Measurements from ENCODE around the gene PCGF5. TPM values are rescaled to one million over a fixed set of nuclear protein-coding genes. Genes with fewer than 3 reads are reported as not detected.

Gene PCGF5
- total RNA-seq, 2 experiments from 2014 or later: 57.7 to 58.4 TPM

- H3K27ac ChIP-seq (ENCODE audit: low read depth in 1 of 2, low read length in 2 of 2): no peak overlapping the region
- Mint-ChIP-seq H3K27me3 (peaks cover 21% of the 10 kb centered on the region), H3K4me1 (ENCODE audit: low read depth) (peaks cover 6% of the 10 kb centered on the region), H3K9me3 (no peaks in the 10 kb centered on the region), H3K36me3 (ENCODE audit: low read depth) (no peaks in the 10 kb centered on the region), H3K27ac (no peak overlapping the region), H3K4me3 (no peak overlapping the region)
- ChIA-PET CTCF (interaction anchor here (0.7 to 1.2 kb wide), 2 partner anchors 16 to 1154 kb away, joined by 3 read pairs; no protein-coding TSS in a partner anchor), POLR2A (no interaction called here)
- no peaks in the 10 kb centered on the region for H3K36me3 ChIP-seq (ENCODE audit: insufficient read depth, low read length)
- no peaks in the 10 kb centered on the region for H3K4me1 ChIP-seq (ENCODE audit: insufficient read depth, low read length)
- TF ChIP-seq CTCF (IDR thresholded peaks at IDR 0.05): no peak
- peaks cover 0 to 3% of the 10 kb centered on the region in 2 experiments for H3K27me3 ChIP-seq (ENCODE audit: control insufficient read depth in 1 of 2, insufficient read depth in 2 of 2, low read length in 2 of 2)
- no peaks in the 10 kb centered on the region for H3K9me3 ChIP-seq (ENCODE audit: control insufficient read depth in 1 of 2, insufficient read depth in 1 of 2, low read length in 2 of 2)
- intact Hi-C loops (cut with DNase I, micrococcal nuclease): no loop called here
- no peak overlapping the region for H3K4me3 ChIP-seq (ENCODE audit: low read length)
- DNase-seq (no peak), ATAC-seq (ENCODE audit: poor library complexity) (peak; percentile 52)
Observed at GRCh38 chr10:91313796-91314485, 93.5 kb downstream of the PCGF5 start.

GRCh38 chr10:91316486-91316885 lies 96.0 kb downstream of the PCGF5 start:
- H3K9me3 ChIP-seq (ENCODE audit: control insufficient read depth in 1 of 2, insufficient read depth in 1 of 2, low read length in 2 of 2): no peaks in the 10 kb centered on the region
- DNase-seq (no peak), ATAC-seq (ENCODE audit: poor library complexity) (no peak)
- peaks cover 11% of the 10 kb centered on the region for H3K27me3 Mint-ChIP-seq
- no peak overlapping the region for H3K27ac Mint-ChIP-seq
- H3K9me3 Mint-ChIP-seq: no peaks in the 10 kb centered on the region
- TF ChIP-seq CTCF (IDR thresholded peaks at IDR 0.05): no peak
- no peak overlapping the region for H3K4me3 Mint-ChIP-seq
- no peak overlapping the region for H3K27ac ChIP-seq (ENCODE audit: low read depth in 1 of 2, low read length in 2 of 2)
- ChIA-PET CTCF (no interaction called here), POLR2A (interaction anchor here (0.7 kb wide), 1 partner anchor 32 kb away, joined by 3 read pairs; no protein-coding TSS in a partner anchor)
- H3K36me3 ChIP-seq (ENCODE audit: insufficient read depth, low read length): no peaks in the 10 kb centered on the region
- intact Hi-C loops (cut with DNase I, micrococcal nuclease): no loop called here
- no peaks in the 10 kb centered on the region for H3K36me3 Mint-ChIP-seq (ENCODE audit: low read depth)
- H3K4me1 ChIP-seq (ENCODE audit: insufficient read depth, low read length): no peaks in the 10 kb centered on the region
- no peak overlapping the region for H3K4me3 ChIP-seq (ENCODE audit: low read length)
- H3K4me1 Mint-ChIP-seq (ENCODE audit: low read depth): peaks cover 6% of the 10 kb centered on the region
- H3K27me3 ChIP-seq (ENCODE audit: control insufficient read depth in 1 of 2, insufficient read depth in 2 of 2, low read length in 2 of 2): no peaks in the 10 kb centered on the region

GRCh38 chr10:91317541-91317940 lies 97.1 kb downstream of the PCGF5 start:
- Mint-ChIP-seq H3K36me3 (ENCODE audit: low read depth) (no peaks in the 10 kb centered on the region), H3K4me3 (no peak overlapping the region), H3K4me1 (ENCODE audit: low read depth) (peaks cover 6% of the 10 kb centered on the region), H3K9me3 (no peaks in the 10 kb centered on the region), H3K27ac (no peak overlapping the region), H3K27me3 (peaks cover 11% of the 10 kb centered on the region)
- ATAC-seq (ENCODE audit: poor library complexity) (no peak), DNase-seq (no peak)
- H3K4me3 ChIP-seq (ENCODE audit: low read length): no peak overlapping the region
- CTCF ChIA-PET: no interaction called here
- POLR2A ChIA-PET: no interaction called here
- H3K36me3 ChIP-seq (ENCODE audit: insufficient read depth, low read length): no peaks in the 10 kb centered on the region
- H3K27me3 ChIP-seq (ENCODE audit: control insufficient read depth in 1 of 2, insufficient read depth in 2 of 2, low read length in 2 of 2): no peaks in the 10 kb centered on the region
- no peaks in the 10 kb centered on the region for H3K4me1 ChIP-seq (ENCODE audit: insufficient read depth, low read length)
- no peaks in the 10 kb centered on the region for H3K9me3 ChIP-seq (ENCODE audit: control insufficient read depth in 1 of 2, insufficient read depth in 1 of 2, low read length in 2 of 2)
- H3K27ac ChIP-seq (ENCODE audit: low read depth in 1 of 2, low read length in 2 of 2): no peak overlapping the region
- TF ChIP-seq CTCF (IDR thresholded peaks at IDR 0.05): no peak
- intact Hi-C loops (cut with DNase I, micrococcal nuclease): no loop called here
